IPS-20b (cell line): ENCODE measurements around the gene OR10G2.
"Not testable (repeated sequence)": the region's sequence is repeated elsewhere in the genome, so short reads cannot be mapped to it uniquely, and the experiment has no call there.

Experiments used
- H3K27ac ChIP-seq: one replicate; pipeline ENCODE4 v1.5.1; 2013; ENCODE audit warnings: low read length
- H3K27me3 ChIP-seq: 2 replicates; pipeline ENCODE4 v1.6.1; 2013; ENCODE audit warnings: mild to moderate bottlenecking, low read length, inconsistent platforms; ENCODE audit not compliant: insufficient read depth
- H3K36me3 ChIP-seq: 2 replicates; pipeline ENCODE4 v1.6.1; 2013; ENCODE audit warnings: low read depth, mild to moderate bottlenecking, inconsistent platforms, low read length, moderate library complexity; ENCODE audit not compliant: insufficient read depth
- H3K4me1 ChIP-seq: 2 replicates; pipeline ENCODE4 v1.6.1; 2013; ENCODE audit warnings: mild to moderate bottlenecking, control low read depth, inconsistent platforms, low read length, moderate library complexity; ENCODE audit not compliant: insufficient read depth
- H3K4me3 ChIP-seq: 2 replicates; pipeline ENCODE4 v1.5.1; 2013; ENCODE audit warnings: mild to moderate bottlenecking, low read length, inconsistent platforms
- H3K9ac ChIP-seq: 2 replicates; pipeline ENCODE4 v1.6.1; 2013; ENCODE audit warnings: low read depth, mild to moderate bottlenecking, inconsistent platforms, low read length, moderate library complexity
- H3K9me3 ChIP-seq: 2 replicates; pipeline ENCODE4 v1.6.1; 2013; ENCODE audit warnings: mild to moderate bottlenecking, low read depth, low read length, inconsistent platforms; ENCODE audit not compliant: insufficient read depth

Gene OR10G2

DNA sequence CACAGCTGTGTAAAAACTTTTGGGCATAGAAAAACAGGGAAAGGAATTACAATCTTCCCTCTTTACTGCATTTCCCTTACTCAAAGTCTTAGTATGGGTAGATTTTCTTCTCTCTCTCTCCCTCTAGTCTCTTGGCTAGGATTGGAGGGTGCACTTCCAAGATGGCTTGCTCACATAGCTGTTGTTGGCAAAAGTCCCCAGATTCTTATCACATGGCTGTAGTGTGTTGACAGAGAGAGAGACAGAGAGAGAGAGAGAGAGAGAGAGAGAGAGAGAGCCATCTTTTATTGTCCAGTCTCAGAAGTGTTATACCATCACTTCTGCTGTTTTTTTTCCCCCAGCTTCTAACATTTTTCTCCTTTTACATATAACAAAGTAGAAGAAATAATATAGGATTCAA, 12.6 kb upstream of the OR10G2 start:
- no peak overlapping the region for H3K27ac ChIP-seq
- H3K4me3 ChIP-seq = no peak overlapping the region
- peaks cover 7% of the 10 kb centered on the region; the same call in 1 of the 2 replicates for H3K4me1 ChIP-seq
- no peak overlapping the region for H3K9ac ChIP-seq
- H3K27me3 ChIP-seq = no peaks in the 10 kb centered on the region
- H3K36me3 ChIP-seq = no peaks in the 10 kb centered on the region
- no peaks in the 10 kb centered on the region for H3K9me3 ChIP-seq

GRCh38 chr14:21643407-21643806, 8.7 kb upstream of the OR10G2 start:
- H3K36me3 ChIP-seq = no peaks in the 10 kb centered on the region

GRCh38 chr14:21642683-21643082, 7.9 kb upstream of the OR10G2 start:
- no peak overlapping the region for H3K9ac ChIP-seq
- peaks cover 7% of the 10 kb centered on the region; the same call in 1 of the 2 replicates for H3K4me1 ChIP-seq
- H3K4me3 ChIP-seq = no peak overlapping the region
- H3K36me3 ChIP-seq = no peaks in the 10 kb centered on the region
- no peaks in the 10 kb centered on the region for H3K9me3 ChIP-seq
- no peaks in the 10 kb centered on the region for H3K27me3 ChIP-seq
- no peak overlapping the region for H3K27ac ChIP-seq

More at GRCh38 chr14:21643407-21643806, 8.7 kb upstream of the OR10G2 start:
- H3K27me3 ChIP-seq = no peaks in the 10 kb centered on the region
- H3K9ac ChIP-seq = no peak overlapping the region
- H3K4me3 ChIP-seq = no peak overlapping the region
- no peak overlapping the region for H3K27ac ChIP-seq
- H3K9me3 ChIP-seq = no peaks in the 10 kb centered on the region
- peaks cover 7% of the 10 kb centered on the region; the same call in 1 of the 2 replicates for H3K4me1 ChIP-seq

DNA sequence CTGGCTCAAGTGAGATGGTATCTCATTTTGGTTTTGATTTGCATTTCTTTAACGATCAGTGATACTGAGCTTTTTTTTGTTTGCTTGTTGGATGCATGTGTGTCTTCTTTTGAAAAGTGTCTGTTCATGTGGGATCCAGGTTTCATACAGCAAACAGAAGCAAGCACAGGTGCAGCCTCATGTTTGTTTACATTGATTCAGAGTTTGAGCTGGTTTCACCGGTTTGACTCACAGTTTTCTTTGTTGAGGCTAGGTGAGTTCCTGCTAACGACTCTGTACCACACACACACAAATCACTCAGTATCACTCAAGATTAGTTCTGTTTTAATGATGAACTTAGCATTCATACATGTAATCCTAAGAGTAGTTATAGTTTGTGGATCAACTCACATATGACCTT, 3.7 kb downstream of the OR10G2 start:
- no peaks in the 10 kb centered on the region for H3K9me3 ChIP-seq
- no peaks in the 10 kb centered on the region for H3K36me3 ChIP-seq
- no peak overlapping the region for H3K9ac ChIP-seq
- no peaks in the 10 kb centered on the region for H3K4me1 ChIP-seq
- no peak overlapping the region for H3K27ac ChIP-seq
- H3K27me3 ChIP-seq = no peaks in the 10 kb centered on the region
- H3K4me3 ChIP-seq = no peak overlapping the region

- not testable (repeated sequence) for H3K36me3 ChIP-seq, H3K9me3 ChIP-seq, H3K9ac ChIP-seq, H3K4me3 ChIP-seq, H3K27ac ChIP-seq, H3K27me3 ChIP-seq, H3K4me1 ChIP-seq
Measured at GRCh38 chr14:21630503-21630902, 4.2 kb downstream of the OR10G2 start.

- H3K4me1 ChIP-seq = no peaks in the 10 kb centered on the region
- no peak overlapping the region for H3K27ac ChIP-seq
Measured at GRCh38 chr14:21626491-21627230, 8.1 kb downstream of the OR10G2 start.

GRCh38 chr14:21617614-21618013, 17.1 kb downstream of the OR10G2 start:
- no peak overlapping the region for H3K4me3 ChIP-seq
- H3K36me3 ChIP-seq = no peaks in the 10 kb centered on the region
- no peaks in the 10 kb centered on the region for H3K9me3 ChIP-seq
- H3K27me3 ChIP-seq = no peaks in the 10 kb centered on the region
- no peak overlapping the region for H3K27ac ChIP-seq
- no peak overlapping the region for H3K9ac ChIP-seq
- peaks cover 3% of the 10 kb centered on the region; the same call in 1 of the 2 replicates for H3K4me1 ChIP-seq

More at GRCh38 chr14:21626491-21627230, 8.1 kb downstream of the OR10G2 start:
- Histone ChIP-seq H3K4me3 (no peak overlapping the region), H3K9ac (no peak overlapping the region), H3K9me3 (no peaks in the 10 kb centered on the region), H3K36me3 (no peaks in the 10 kb centered on the region), H3K27me3 (no peaks in the 10 kb centered on the region)

DNA sequence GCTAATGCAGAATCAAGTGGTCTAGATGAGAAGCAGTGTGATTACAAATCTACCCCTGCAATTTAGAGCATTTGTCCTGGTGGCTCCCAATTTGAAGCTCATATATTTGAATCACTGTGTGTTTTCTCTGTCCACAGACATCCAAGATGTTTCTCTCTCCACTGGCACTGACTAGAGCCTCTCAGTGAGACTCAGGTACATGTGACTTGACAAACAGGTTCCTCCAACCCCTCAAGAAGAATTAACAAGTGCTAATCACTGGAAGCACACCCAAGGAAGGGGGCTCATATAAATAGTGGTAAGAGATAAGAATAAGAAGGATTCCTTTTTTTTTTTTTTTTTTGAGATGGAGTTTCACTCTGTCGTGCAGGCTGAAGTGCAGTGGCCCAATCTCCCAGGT, 20.5 kb downstream of the OR10G2 start:
- H3K4me1 ChIP-seq = peaks cover 3% of the 10 kb centered on the region; the same call in 1 of the 2 replicates
- no peaks in the 10 kb centered on the region for H3K36me3 ChIP-seq
- no peak overlapping the region for H3K4me3 ChIP-seq
- H3K9me3 ChIP-seq = no peaks in the 10 kb centered on the region
- no peaks in the 10 kb centered on the region for H3K27me3 ChIP-seq
- no peak overlapping the region for H3K27ac ChIP-seq
- no peak overlapping the region for H3K9ac ChIP-seq

GRCh38 chr14:21612324-21612723, 22.4 kb downstream of the OR10G2 start:
- no peak overlapping the region for H3K9ac ChIP-seq
- H3K9me3 ChIP-seq = no peaks in the 10 kb centered on the region
- H3K36me3 ChIP-seq = no peaks in the 10 kb centered on the region
- peaks cover 1% of the 10 kb centered on the region; the same call in 1 of the 2 replicates for H3K4me1 ChIP-seq
- no peak overlapping the region for H3K4me3 ChIP-seq
- no peak overlapping the region for H3K27ac ChIP-seq
- H3K27me3 ChIP-seq = no peaks in the 10 kb centered on the region

- H3K27ac ChIP-seq, H3K36me3 ChIP-seq, H3K27me3 ChIP-seq, H3K9me3 ChIP-seq, H3K4me1 ChIP-seq, H3K9ac ChIP-seq, H3K4me3 ChIP-seq: not testable (repeated sequence)
Measured at GRCh38 chr14:21602181-21602580, 32.6 kb downstream of the OR10G2 start.

DNA sequence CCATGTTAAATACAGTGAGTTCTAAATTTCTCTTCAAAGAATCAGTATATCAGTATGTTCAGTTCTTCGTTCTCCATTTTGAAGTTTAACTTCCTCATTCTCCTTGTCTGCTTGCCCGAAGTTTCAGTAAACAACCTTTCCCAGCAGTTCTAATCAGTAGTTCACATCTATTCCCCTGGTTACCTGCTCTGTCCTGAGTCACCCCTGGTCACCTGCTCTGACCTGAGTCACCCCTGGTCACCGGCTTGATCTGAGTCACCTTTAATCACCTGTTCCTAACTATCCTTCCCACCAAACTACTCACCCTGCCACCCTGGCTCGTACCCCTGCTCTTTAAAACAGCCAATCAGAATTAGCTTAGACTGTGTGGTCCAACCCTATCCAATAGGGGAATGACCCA, 45.4 kb downstream of the OR10G2 start:
- no peak overlapping the region for H3K9ac ChIP-seq
- no peaks in the 10 kb centered on the region for H3K36me3 ChIP-seq
- peaks cover 15% of the 10 kb centered on the region for H3K9me3 ChIP-seq
- no peak overlapping the region for H3K4me3 ChIP-seq
- no peak overlapping the region for H3K27ac ChIP-seq
- H3K4me1 ChIP-seq = no peaks in the 10 kb centered on the region
- H3K27me3 ChIP-seq = no peaks in the 10 kb centered on the region
